Neural cell (in vitro differentiated cells): Measurements from ENCODE around the gene HSD17B2. TPM values are rescaled to one million over a fixed set of nuclear protein-coding genes. Genes with fewer than 3 reads are reported as not detected.

ENCODE experiments used
- H2AFZ ChIP-seq: fragments of 200-600, 300-800 bp; sonication (generic), shearing (Covaris generic); 2 replicates; pipeline ENCODE4 v1.6.0; 2014; ENCODE audit warnings: low read depth, mild to moderate bottlenecking, antibody characterized with exemption, low read length, moderate library complexity
- H3F3A ChIP-seq: fragments of 200-600 bp; shearing (Covaris generic); 2 replicates; pipeline ENCODE4 v1.6.1; 2016; ENCODE audit warnings: mild to moderate bottlenecking, moderate library complexity, mixed read lengths, antibody characterized with exemption, low read length; ENCODE audit not compliant: insufficient read depth, poor library complexity, severe bottlenecking
- H3K27ac ChIP-seq: fragments of 200-600, 300-800 bp; sonication (generic), shearing (Covaris generic); 2 replicates; pipeline ENCODE4 v1.5.1; 2014; ENCODE audit warnings: mild to moderate bottlenecking, low read length, moderate library complexity
- H3K27me3 ChIP-seq: fragments of 300-800, 200-600 bp; sonication (generic), shearing (Covaris generic); 2 replicates; pipeline ENCODE4 v1.6.0; 2014; ENCODE audit warnings: mild to moderate bottlenecking, low read depth, low read length, moderate library complexity; ENCODE audit not compliant: insufficient read depth
- H3K36me3 ChIP-seq: fragments of 300-800, 200-600 bp; sonication (generic), shearing (Covaris generic); 2 replicates; pipeline ENCODE4 v1.5.1; 2014; ENCODE audit warnings: mild to moderate bottlenecking, antibody characterized with exemption, low read length, moderate library complexity; ENCODE audit not compliant: insufficient read depth
- H3K4me2 ChIP-seq: fragments of 300-800, 200-600 bp; sonication (generic), shearing (Covaris generic); 2 replicates; pipeline ENCODE4 v1.6.0; 2014; ENCODE audit warnings: mild to moderate bottlenecking, low read length
- H3K4me3 ChIP-seq: fragments of 300-800, 200-600 bp; sonication (generic), shearing (Covaris generic); 2 replicates; pipeline ENCODE4 v1.5.1; 2014; ENCODE audit warnings: mild to moderate bottlenecking, low read length, moderate library complexity
- H3K79me2 ChIP-seq: fragments of 200-600 bp; shearing (Covaris generic); replicated peaks from 2 replicates; pipeline ENCODE4 v1.6.0; 2014; ENCODE audit warnings: mild to moderate bottlenecking, low read length, moderate library complexity; ENCODE audit not compliant: insufficient read depth
- H3K9ac ChIP-seq: fragments of 300-800, 200-600 bp; sonication (generic), shearing (Covaris generic); 2 replicates; pipeline ENCODE4 v1.6.1; 2016; ENCODE audit warnings: mild to moderate bottlenecking, low read length, mixed read lengths
- H3K9me2 ChIP-seq: fragments of 200-600 bp; shearing (Covaris generic); 2 replicates; pipeline ENCODE4 v1.6.1; 2016; ENCODE audit warnings: mild to moderate bottlenecking, low read length, mixed read lengths; ENCODE audit not compliant: insufficient read depth
- H3K9me3 ChIP-seq: fragments of 200-600, 300-800 bp; sonication (generic), shearing (Covaris generic); 2 replicates; pipeline ENCODE4 v1.6.1; 2016; ENCODE audit warnings: mild to moderate bottlenecking, mixed run types, low read length, moderate library complexity, mixed read lengths
- H4K20me1 ChIP-seq: fragments of 200-600 bp; shearing (Covaris generic); 2 replicates; pipeline ENCODE4 v1.6.1; 2016; ENCODE audit warnings: mild to moderate bottlenecking, mixed run types; ENCODE audit not compliant: insufficient read depth
- EP300 ChIP-seq: fragments of 450-650 bp; conservative IDR thresholded peaks from 2 replicates; pipeline ENCODE4 v1.6.1; 2014; ENCODE audit warnings: antibody characterized with exemption, mild to moderate bottlenecking, moderate library complexity; ENCODE audit not compliant: poor library complexity, severe bottlenecking
- EZH2 ChIP-seq: fragments of 200-600, 300-800 bp; shearing (Covaris generic), sonication (generic); IDR thresholded peaks from 2 replicates; pipeline ENCODE4 v1.6.1; 2014; ENCODE audit warnings: antibody characterized with exemption, low read length, borderline replicate concordance, mild to moderate bottlenecking; ENCODE audit not compliant: insufficient read depth, poor library complexity, severe bottlenecking
- MXI1 ChIP-seq: fragments of 450-650 bp; conservative IDR thresholded peaks from 2 replicates; pipeline ENCODE4 v1.6.1; 2014; ENCODE audit warnings: antibody characterized with exemption, mild to moderate bottlenecking; ENCODE audit not compliant: poor library complexity, severe bottlenecking
- POLR2AphosphoS5 ChIP-seq: IDR thresholded peaks from 2 replicates; pipeline ENCODE4 v1.6.1; 2012
- RAD21 ChIP-seq: fragments of 450-650 bp; conservative IDR thresholded peaks from 2 replicates; pipeline ENCODE4 v1.6.1; 2014; ENCODE audit warnings: antibody characterized with exemption, mild to moderate bottlenecking, moderate library complexity
- SMC3 ChIP-seq: fragments of 450-650 bp; conservative IDR thresholded peaks from 2 replicates; pipeline ENCODE4 v1.6.1; 2014; ENCODE audit warnings: antibody characterized with exemption, mild to moderate bottlenecking, moderate library complexity; ENCODE audit not compliant: poor library complexity
- TAF1 ChIP-seq: IDR thresholded peaks from 2 replicates; pipeline ENCODE4 v1.6.1; 2012; ENCODE audit warnings: low read depth
- polyA plus RNA-seq: library from polyadenylated mRNA; depleted of rRNA; stranded (reverse); fragments of >200 nt; gene quantifications from 2 replicates; pipeline ENCODE4 v1.2.3, GENCODE V29; 2014
- TF ChIP-seq, protein P1 (sequence below): fragments of 450-650 bp; IDR thresholded peaks from 2 replicates; pipeline ENCODE4 v1.5.1; 2014; ENCODE audit warnings: antibody characterized with exemption, mild to moderate bottlenecking, moderate library complexity; ENCODE audit not compliant: poor library complexity, severe bottlenecking
- TF ChIP-seq, protein P2 (sequence below): IDR thresholded peaks from 2 replicates; pipeline ENCODE4 v1.6.1; 2012; ENCODE audit warnings: borderline replicate concordance

HSD17B2 gene
- polyA plus RNA-seq, 1 donor from 2014 or later: not detected

DNA sequence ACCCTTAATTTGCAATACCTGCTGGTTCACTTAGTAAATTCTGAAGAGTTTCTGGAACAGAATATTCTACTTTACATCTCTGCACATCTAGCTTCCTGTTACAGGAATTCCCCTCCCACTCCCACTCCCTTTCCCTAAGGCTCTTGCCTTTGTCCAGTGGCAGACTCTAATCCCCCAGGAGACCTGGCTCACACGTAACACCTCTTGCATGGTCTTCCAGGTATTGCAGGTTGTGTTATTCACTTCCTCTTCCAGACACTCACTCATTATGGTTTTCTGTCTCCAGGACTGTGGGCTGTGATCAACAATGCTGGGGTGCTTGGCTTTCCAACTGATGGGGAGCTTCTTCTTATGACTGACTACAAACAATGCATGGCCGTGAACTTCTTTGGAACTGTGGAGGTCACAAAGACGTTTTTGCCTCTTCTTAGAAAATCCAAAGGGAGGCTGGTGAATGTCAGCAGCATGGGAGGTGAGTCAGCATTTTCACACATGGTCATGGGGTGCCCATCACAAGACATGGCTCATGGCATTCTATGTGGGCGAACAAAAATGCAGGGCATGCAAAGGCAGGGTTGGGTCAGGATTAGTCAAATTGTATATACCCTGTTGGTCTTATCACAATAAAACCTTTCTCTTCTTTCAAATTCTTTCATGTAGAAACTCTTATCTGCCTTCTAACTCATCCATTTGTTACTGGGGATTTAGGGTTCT, 35.8 kb downstream of the HSD17B2 start:
- H3K9ac ChIP-seq: no peak overlapping the region
- no peak overlapping the region for H3K27ac ChIP-seq
- H3K36me3 ChIP-seq: no peaks in the 10 kb centered on the region
- no peaks in the 10 kb centered on the region for H3K27me3 ChIP-seq
- H3K4me2 ChIP-seq: no peak overlapping the region
- TF ChIP-seq, protein P1, sequence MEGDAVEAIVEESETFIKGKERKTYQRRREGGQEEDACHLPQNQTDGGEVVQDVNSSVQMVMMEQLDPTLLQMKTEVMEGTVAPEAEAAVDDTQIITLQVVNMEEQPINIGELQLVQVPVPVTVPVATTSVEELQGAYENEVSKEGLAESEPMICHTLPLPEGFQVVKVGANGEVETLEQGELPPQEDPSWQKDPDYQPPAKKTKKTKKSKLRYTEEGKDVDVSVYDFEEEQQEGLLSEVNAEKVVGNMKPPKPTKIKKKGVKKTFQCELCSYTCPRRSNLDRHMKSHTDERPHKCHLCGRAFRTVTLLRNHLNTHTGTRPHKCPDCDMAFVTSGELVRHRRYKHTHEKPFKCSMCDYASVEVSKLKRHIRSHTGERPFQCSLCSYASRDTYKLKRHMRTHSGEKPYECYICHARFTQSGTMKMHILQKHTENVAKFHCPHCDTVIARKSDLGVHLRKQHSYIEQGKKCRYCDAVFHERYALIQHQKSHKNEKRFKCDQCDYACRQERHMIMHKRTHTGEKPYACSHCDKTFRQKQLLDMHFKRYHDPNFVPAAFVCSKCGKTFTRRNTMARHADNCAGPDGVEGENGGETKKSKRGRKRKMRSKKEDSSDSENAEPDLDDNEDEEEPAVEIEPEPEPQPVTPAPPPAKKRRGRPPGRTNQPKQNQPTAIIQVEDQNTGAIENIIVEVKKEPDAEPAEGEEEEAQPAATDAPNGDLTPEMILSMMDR: no peak
- no peak for TF ChIP-seq RAD21
- TF ChIP-seq EP300: no peak
- no peak for TF ChIP-seq EZH2
- TF ChIP-seq MXI1: no peak
- no peak for TF ChIP-seq SMC3
- TF ChIP-seq, protein P2, sequence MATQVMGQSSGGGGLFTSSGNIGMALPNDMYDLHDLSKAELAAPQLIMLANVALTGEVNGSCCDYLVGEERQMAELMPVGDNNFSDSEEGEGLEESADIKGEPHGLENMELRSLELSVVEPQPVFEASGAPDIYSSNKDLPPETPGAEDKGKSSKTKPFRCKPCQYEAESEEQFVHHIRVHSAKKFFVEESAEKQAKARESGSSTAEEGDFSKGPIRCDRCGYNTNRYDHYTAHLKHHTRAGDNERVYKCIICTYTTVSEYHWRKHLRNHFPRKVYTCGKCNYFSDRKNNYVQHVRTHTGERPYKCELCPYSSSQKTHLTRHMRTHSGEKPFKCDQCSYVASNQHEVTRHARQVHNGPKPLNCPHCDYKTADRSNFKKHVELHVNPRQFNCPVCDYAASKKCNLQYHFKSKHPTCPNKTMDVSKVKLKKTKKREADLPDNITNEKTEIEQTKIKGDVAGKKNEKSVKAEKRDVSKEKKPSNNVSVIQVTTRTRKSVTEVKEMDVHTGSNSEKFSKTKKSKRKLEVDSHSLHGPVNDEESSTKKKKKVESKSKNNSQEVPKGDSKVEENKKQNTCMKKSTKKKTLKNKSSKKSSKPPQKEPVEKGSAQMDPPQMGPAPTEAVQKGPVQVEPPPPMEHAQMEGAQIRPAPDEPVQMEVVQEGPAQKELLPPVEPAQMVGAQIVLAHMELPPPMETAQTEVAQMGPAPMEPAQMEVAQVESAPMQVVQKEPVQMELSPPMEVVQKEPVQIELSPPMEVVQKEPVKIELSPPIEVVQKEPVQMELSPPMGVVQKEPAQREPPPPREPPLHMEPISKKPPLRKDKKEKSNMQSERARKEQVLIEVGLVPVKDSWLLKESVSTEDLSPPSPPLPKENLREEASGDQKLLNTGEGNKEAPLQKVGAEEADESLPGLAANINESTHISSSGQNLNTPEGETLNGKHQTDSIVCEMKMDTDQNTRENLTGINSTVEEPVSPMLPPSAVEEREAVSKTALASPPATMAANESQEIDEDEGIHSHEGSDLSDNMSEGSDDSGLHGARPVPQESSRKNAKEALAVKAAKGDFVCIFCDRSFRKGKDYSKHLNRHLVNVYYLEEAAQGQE: no peak
- no peak for TF ChIP-seq TAF1
- TF ChIP-seq POLR2AphosphoS5: no peak
- no peaks in the 10 kb centered on the region for H3K9me2 ChIP-seq
- H3K9me3 ChIP-seq: peaks cover 4% of the 10 kb centered on the region
- H4K20me1 ChIP-seq: no peaks in the 10 kb centered on the region
- H2AFZ ChIP-seq: no peak overlapping the region
- H3K79me2 ChIP-seq: no peaks in the 10 kb centered on the region
- no peaks in the 10 kb centered on the region for H3F3A ChIP-seq
- H3K4me3 ChIP-seq: no peak overlapping the region

DNA sequence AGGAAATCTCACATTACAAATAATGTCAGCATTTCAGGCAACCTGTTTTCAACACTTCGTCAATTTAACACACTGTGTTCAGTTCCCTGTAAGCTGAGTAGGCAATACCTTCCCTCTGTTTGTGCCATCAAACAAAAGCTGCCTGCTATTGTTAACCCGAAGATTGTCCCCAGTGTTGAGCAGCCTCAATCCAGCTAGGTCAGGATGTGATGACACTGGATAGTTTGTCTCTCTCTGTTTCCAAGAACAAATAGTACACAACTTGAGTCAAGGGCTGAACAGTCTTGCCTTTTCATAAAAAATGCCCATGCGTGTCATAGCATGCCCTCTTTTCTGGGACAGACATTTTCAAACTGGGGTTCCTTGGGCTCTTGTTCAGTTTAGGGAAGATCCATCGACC, 36.4 kb downstream of the HSD17B2 start:
- H3K9me2 ChIP-seq: no peaks in the 10 kb centered on the region
- no peak overlapping the region for H3K4me3 ChIP-seq
- H3F3A ChIP-seq: no peaks in the 10 kb centered on the region
- H3K9me3 ChIP-seq: peaks cover 4% of the 10 kb centered on the region
- H3K79me2 ChIP-seq: no peaks in the 10 kb centered on the region
- H3K4me2 ChIP-seq: no peak overlapping the region
- H4K20me1 ChIP-seq: no peaks in the 10 kb centered on the region
- H3K36me3 ChIP-seq: no peaks in the 10 kb centered on the region
- no peak overlapping the region for H3K9ac ChIP-seq
- H3K27ac ChIP-seq: no peak overlapping the region
- no peak overlapping the region for H2AFZ ChIP-seq
- no peak for TF ChIP-seq MXI1
- no peak for TF ChIP-seq EZH2
- TF ChIP-seq TAF1: no peak
- TF ChIP-seq RAD21: no peak
- H3K27me3 ChIP-seq: no peaks in the 10 kb centered on the region
